Measurements from ENCODE around the gene CDC25B.
"Not testable (repeated sequence)": the region's sequence is repeated elsewhere in the genome, so short reads cannot be mapped to it uniquely, and the experiment has no call there.

Gene CDC25B

DNA sequence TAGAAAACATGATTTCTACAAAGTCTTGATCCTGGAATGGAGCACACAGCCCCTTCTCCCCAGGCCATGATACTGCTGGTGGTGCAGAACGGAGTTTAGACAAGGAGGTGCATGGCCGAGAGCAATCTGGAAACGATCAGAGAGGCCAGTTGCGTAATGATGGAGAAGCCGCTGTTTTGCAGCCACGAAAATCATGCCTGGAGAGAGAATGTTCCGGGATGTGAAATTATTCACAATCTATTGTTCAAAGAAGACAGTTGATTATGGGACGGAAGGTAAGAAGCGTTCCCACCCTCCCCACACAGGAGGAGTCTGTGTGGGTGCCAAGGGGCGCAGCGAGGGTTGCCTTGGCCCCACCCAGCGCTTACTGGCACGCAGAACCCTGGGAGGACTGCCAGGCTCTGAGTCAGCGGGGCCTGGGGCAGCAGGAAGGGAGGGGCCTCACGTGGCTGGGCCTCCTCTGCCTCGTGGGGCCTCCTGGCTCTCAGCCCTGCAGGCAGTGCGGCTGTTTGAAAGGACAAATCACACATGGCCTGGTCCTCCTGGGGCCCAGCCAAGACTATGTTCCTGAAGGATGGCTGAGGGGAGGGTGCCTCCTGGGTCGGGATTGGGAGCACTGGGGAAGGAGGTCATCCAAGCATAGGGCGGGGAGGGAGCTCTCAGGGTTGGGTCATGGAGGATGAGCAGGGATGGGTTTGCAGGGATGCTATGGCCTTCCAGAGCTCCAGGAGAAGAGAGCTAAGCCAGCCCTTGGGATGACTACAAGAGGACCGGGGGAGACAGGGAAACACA, 15.6 kb downstream of the CDC25B start:
- peak; percentile 56 for DNase-seq

DNA sequence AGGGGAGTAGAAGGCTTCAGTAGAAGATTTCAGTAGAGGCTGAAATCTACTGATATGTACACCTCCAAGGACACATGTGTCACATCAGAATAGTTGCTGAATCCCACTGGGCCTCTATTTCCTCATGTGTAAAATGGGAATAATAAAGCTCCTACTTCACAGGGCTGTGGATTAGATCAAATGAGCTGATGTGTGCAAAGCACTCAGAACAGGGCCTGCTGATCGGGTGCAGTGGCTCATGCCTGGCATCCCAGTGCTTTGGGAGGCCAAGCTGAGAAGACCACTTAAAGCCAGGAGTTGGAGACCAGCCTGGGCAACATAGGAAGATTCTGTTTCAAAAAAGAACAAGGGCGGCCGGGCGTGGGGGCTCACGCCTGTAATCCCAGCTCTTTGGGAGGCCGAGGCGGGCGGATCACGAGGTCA, 16.2 kb downstream of the CDC25B start:
- no peak for DNase-seq

GRCh38 chr20:3812975-3813847, 17.1 kb downstream of the CDC25B start:
- DNase-seq, result no peak

DNA sequence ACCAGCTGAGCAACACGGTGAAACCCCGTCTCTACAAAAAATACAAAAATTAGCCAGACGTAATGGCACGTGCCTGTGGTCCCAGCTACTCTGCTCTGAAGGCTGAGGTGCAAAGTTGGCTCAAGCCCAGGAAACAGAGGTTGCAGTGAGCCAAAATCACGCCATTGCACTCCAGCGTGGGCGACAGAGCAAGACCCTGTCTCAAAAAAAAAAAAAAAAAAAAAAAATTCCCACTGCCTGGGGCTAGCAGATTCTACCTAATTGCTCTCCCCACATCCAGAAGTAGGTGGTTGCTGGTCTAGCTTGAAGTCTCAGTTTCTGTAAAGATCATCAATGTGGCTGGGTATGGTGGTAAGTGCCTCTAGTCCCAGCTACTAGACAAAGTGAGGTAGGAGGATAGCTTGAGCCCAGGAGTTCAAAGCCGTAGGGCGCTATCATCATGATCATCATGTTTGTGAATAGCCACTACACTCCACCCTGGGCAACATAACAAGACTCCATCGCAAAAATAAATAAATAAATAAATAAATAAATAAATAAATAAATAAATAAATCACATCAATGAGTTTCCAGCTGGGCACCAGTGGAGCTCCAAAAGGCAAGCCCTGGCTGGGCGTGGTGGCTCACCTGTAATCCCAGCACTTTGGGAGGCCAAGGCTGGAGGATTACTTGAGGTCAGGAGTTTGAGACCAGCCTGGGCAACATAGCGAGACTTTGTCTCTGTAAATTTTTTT, 17.9 kb downstream of the CDC25B start:
- no peak for DNase-seq

DNA sequence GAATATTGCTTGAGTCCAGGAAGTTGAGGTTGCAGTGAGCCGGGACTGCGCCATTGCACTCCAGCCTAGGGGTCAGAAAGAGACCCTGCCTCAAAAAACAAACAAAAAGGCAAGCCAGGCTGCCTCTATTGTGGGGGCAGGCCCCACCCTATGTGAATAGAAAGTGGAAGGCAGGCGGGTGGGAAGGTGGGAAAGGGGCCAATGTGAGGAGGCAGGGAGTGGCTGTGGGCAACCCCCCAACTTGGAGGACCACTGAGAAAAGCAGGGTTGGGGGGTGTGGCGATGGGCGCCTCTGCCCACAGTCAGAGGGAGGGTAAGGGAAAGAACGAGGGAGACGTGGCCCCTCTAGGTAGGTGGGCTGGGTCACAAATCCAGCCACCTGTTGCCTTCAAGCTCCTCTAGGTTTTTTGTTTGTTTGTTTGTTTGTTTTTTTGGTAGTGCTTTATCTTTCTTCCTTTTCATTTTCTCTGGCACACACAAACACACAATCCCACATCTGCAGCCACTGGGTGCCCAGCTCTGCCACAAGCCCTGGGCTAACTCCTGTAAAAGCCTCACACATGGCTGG, 18.9 kb downstream of the CDC25B start:
- no peak for DNase-seq

DNA sequence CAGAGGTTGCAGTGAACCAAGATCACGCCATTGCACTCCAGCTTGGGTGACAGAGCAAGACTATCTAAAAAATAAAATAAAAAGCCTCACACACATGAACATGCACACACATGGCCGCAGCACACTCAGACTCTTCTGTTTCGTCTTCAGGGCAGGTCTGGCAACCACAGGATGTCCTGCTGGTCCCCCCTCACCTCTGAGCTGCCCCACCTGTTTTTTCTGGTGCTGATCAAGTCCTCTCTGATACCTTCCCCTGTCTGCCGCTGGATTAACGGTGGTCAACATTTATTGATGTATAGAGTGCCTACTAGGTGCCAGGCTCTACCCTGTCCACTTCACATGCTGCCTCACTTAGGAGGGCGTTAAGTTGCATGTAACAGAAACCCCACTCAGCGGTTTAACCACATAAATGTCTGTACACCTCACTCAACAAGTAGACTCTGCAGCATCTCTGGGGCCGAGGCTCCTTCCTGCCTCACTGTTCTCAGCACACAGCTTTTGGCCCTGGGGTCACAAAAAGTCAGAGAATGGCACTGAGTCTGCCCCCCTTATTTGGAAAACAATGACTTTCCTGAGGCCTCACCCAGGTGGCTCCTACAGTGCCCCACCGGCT, 19.7 kb downstream of the CDC25B start:
- DNase-seq, result no peak

- DNase-seq, result peak; percentile 34
Observed at GRCh38 chr20:3818155-3819151, 22.3 kb downstream of the CDC25B start.

- no peak for DNase-seq
Observed at GRCh38 chr20:3819411-3820047, 23.4 kb downstream of the CDC25B start.

DNA sequence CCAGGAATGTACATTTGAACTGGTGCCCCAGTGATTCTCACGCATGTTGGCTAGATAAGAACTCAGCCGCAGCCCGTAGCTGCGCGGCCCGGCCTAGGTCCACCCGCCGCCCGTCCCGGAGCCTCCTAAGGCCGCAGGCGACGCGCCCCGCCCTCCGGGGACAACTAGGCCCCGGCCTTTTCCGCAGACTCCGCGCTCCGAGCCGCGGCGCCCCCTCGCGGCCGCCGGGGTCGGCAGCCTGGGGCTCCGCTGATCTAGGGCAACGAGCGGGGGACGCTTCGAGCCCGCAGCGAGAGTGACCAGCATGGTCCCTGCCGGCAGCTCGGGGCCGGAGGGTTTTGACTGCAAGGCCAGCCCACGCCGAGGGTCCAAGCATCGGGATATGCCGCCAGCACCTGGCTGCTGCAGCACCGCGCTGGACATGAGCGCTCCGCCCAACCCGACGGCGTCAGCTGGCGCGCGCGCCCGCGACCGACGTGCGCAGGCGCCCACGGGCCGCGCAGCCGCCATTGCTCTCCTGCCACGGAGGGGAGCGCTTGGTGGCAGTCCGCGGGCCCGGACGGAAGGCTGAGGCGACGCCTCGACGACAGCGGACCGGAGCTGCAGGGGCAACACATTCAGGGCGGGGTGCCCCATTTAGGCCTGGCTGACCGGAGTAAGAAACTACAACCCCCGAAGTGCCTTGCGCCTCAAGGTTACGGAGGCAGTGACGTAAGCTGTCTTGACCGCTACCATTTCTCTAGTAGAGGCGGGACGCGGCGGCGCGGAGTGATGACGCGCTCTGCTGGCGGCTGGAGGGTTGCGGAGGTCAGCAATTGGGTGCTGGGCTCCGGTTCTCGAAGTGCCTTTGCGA, 24.2 kb downstream of the CDC25B start, which contains the start of gene AP5S1:
Gene AP5S1 (plus strand): TSS at position 500 of the 853 bp plus-strand sequence. CDS start 1,571 bp downstream, outside the sequence.
- peak; percentile 98 for DNase-seq

DNA sequence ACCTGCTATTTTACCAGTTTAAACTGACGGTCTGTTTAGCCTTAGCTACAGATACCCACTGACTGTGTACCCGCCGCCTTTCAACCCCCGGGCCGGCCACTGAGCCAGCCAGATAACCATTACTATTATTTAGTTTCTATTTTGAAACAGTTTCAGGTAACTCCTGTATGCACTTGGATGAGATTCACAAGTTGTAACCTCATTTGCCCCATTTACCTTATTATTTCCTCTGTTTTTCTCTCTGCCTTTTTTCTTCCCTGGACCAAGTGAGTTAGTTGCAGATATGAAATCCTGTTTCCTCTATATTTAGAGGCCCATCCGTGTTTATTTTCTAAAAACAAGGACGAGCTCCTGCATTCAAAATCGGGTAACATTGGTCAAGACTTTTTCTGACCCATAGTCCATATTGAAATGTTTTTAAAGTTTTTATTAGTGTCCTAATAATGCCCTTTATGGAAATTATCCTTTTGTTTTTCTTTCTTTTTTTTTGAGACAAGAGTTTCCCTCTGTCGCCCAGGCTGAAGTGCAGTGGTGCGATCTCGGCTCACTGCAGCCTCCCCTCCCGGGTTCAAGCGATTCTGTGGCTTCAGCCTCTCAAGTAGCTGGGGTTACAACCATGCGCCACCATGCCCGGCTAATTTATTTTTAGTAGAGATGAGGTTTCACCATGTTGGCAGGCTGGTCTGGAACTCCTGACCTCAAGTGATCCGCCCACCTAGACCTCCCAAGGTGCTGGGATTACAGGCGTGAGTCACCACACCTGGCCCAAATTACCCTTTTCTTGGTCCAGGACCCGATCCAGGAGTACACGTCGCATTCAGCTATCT, 25.0 kb downstream of the CDC25B start:
- no peak for DNase-seq

- no peak for DNase-seq
Observed at GRCh38 chr20:3821996-3822395, 25.9 kb downstream of the CDC25B start.

GRCh38 chr20:3823881-3824280, 27.8 kb downstream of the CDC25B start:
- no peak for DNase-seq

- DNase-seq, result no peak
Observed at GRCh38 chr20:3825526-3825925, 29.4 kb downstream of the CDC25B start.

GRCh38 chr20:3826420-3826819, 30.3 kb downstream of the CDC25B start:
- no peak for DNase-seq

- DNase-seq, result no peak
Observed at GRCh38 chr20:3828798-3829197, 32.7 kb downstream of the CDC25B start.

- not testable (repeated sequence) for DNase-seq
Observed at GRCh38 chr20:3829891-3830290, 33.8 kb downstream of the CDC25B start.

- DNase-seq, result no peak
Observed at GRCh38 chr20:3836132-3836531, 40.0 kb downstream of the CDC25B start.

DNA sequence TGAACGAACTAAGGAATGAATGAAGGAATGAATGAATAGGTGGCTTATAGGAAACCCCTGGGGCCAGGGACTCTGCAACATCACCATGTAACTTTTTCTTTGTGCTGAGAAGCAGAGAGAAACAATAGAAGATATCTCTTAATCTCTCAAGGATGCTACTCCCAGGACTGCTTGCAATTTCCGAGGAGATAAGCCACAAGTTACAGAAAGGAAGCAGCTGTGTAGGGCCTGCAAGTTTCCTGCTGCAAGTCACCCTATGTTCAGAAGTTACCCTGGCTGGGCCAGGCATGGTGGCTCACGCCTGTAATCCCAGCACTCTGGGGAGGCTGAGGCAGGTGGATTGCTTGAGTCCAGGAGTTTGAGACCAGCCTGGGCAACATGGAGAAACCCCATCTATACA, 43.2 kb downstream of the CDC25B start:
- DNase-seq, result no peak

DNA sequence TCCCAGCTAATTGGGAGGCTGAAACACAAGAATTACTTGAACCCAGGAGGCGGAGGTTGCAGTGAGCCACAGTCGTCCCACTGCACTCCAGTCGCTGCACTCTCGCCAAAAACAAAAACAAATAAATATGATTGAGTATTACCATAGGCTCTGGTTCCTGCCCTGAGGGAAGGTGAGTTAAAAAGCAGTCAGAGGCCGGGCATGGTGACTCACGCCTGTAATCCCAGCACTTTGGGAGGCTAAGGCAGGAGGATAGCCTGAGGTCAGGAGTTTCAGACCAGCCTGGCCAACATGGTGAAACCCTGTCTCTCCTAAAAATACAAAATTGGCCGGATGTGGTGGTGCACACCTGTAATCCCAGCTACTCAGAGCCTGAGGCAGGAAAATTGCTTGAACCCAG, 44.1 kb downstream of the CDC25B start:
- not testable (repeated sequence) for DNase-seq

All from NCI-H2227 treated with DMSO at 0.1 percent for 48 hours (cell line).